ENCODE measurements around the gene CD36. TPM values are rescaled to one million over a fixed set of nuclear protein-coding genes. Genes with fewer than 3 reads are reported as not detected.

Gene CD36
- total and polyA plus RNA-seq, 4 donors, result 40.1 to 726 (median 115) TPM

GRCh38 chr7:80679921-80680907 is 41.8 kb downstream of the CD36 start:
- H3K4me3 ChIP-seq, result no peak overlapping the region
- H3K27me3 ChIP-seq (ENCODE audit: control insufficient read depth in 3 of 3, insufficient read depth in 3 of 3, low read length in 2 of 3), result no peaks in the 10 kb centered on the region
- DNase-seq (no peak), ATAC-seq (ENCODE audit: insufficient read depth, low FRiP score) (no peak)
- H3K27ac ChIP-seq (ENCODE audit: low read depth in 1 of 2, low read length in 1 of 2), result peak overlapping the region in 1 of 2 donors; percentile 30
- H3K36me3 ChIP-seq (ENCODE audit: control insufficient read depth in 4 of 4, insufficient read depth in 4 of 4, low read length in 4 of 4), result peaks cover 0 to 8% (median 0%) of the 10 kb centered on the region in 4 donors
- H3K9ac ChIP-seq (ENCODE audit: insufficient read depth in 1 of 2, low read length in 2 of 2), result no peak overlapping the region
- H3K4me1 ChIP-seq (ENCODE audit: control insufficient read depth in 5 of 5, insufficient read depth in 5 of 5, low read length in 5 of 5), result peaks cover 0 to under 1% (median 0%) of the 10 kb centered on the region in 5 donors
- no peak for TF ChIP-seq CTCF (IDR thresholded peaks at IDR 0.05; ENCODE audit: control extremely low read depth, extremely low read depth)
- no peaks in the 10 kb centered on the region for H3K9me3 ChIP-seq (ENCODE audit: control insufficient read depth in 4 of 4, insufficient read depth in 3 of 4, low read length in 3 of 4)
- WGBS, 2 donors, result 74 to 78% methylated on average over 10 of the region's 10 CpGs

GRCh38 chr7:80681272-80681885 is 42.9 kb downstream of the CD36 start:
- peak; percentile 8 for TF ChIP-seq CTCF (IDR thresholded peaks at IDR 0.05; ENCODE audit: control extremely low read depth, extremely low read depth)
- H3K27me3 ChIP-seq (ENCODE audit: control insufficient read depth in 3 of 3, insufficient read depth in 3 of 3, low read length in 2 of 3), result no peaks in the 10 kb centered on the region
- H3K4me3 ChIP-seq, result no peak overlapping the region
- H3K27ac ChIP-seq (ENCODE audit: low read depth in 1 of 2, low read length in 1 of 2), result no peak overlapping the region
- H3K36me3 ChIP-seq (ENCODE audit: control insufficient read depth in 4 of 4, insufficient read depth in 4 of 4, low read length in 4 of 4), result peaks cover 0 to under 1% (median 0%) of the 10 kb centered on the region in 4 donors
- H3K9ac ChIP-seq (ENCODE audit: insufficient read depth in 1 of 2, low read length in 2 of 2), result no peak overlapping the region
- DNase-seq (peak in 2 of 3 donors; percentile 48 to 49), ATAC-seq (ENCODE audit: insufficient read depth, low FRiP score) (no peak)
- no peaks in the 10 kb centered on the region for H3K9me3 ChIP-seq (ENCODE audit: control insufficient read depth in 4 of 4, insufficient read depth in 3 of 4, low read length in 3 of 4)
- H3K4me1 ChIP-seq (ENCODE audit: control insufficient read depth in 5 of 5, insufficient read depth in 5 of 5, low read length in 5 of 5), result no peaks in the 10 kb centered on the region

DNA sequence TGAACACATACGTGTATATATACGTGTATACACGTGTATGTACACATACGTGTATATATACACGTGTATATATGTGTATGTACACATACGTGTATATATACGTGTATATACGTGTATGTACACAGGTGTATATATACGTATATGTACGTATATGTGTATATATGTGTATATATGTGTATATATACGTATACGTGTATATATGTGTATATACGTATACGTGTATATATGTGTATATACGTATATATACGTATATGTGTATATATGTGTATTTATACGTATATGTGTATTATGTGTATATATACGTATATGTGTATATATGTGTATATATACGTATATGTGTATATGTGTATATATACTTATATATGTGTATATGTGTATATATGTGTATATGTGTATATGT is 44.3 kb downstream of the CD36 start:
- Histone ChIP-seq H3K27me3 (ENCODE audit: control insufficient read depth in 3 of 3, insufficient read depth in 3 of 3, low read length in 2 of 3) (no peaks in the 10 kb centered on the region), H3K9ac (ENCODE audit: insufficient read depth in 1 of 2, low read length in 2 of 2) (no peak overlapping the region), H3K36me3 (ENCODE audit: control insufficient read depth in 4 of 4, insufficient read depth in 4 of 4, low read length in 4 of 4) (no peaks in the 10 kb centered on the region), H3K4me1 (ENCODE audit: control insufficient read depth in 5 of 5, insufficient read depth in 5 of 5, low read length in 5 of 5) (no peaks in the 10 kb centered on the region), H3K9me3 (ENCODE audit: control insufficient read depth in 4 of 4, insufficient read depth in 3 of 4, low read length in 3 of 4) (no peaks in the 10 kb centered on the region), H3K27ac (ENCODE audit: low read depth in 1 of 2, low read length in 1 of 2) (no peak overlapping the region), H3K4me3 (no peak overlapping the region)
- no peak for TF ChIP-seq CTCF (IDR thresholded peaks at IDR 0.05; ENCODE audit: control extremely low read depth, extremely low read depth)
- ATAC-seq (ENCODE audit: insufficient read depth, low FRiP score), result no peak
- WGBS, 2 donors, result 92 to 95% methylated on average over 19 of the region's 19 CpGs
- no peak for DNase-seq
